DMS79 (cell line): ENCODE measurements around the gene IRX3.
"Not testable (repeated sequence)": the region's sequence is repeated elsewhere in the genome, so short reads cannot be mapped to it uniquely, and the experiment has no call there.

Source experiments
- DNase-seq: peaks from one replicate; lab custom pipeline; 2025; lab: John Stamatoyannopoulos, UW

The IRX3 gene

DNA sequence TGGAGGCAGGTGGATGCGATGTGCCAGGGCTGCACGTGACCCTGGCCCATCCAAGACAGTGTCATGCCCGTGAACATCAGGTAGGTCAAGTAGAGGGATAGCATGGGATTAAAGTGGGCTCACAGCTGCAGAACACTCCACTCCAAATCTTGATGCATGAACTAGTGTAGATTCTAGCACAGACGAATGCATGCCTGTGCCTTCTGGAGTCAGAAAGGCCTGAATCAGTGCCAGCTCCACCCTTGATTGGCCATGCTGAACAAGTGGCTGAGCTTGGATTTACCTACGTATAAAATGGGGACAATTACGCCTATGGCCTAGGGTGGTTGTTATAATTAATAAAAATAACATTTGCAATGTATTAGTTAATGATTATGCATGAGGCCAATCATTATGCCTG lies 10.6 kb downstream of the IRX3 start:
- DNase-seq = peak; percentile 70

GRCh38 chr16:54273566-54273965 lies 13.0 kb downstream of the IRX3 start:
- DNase-seq = no peak

GRCh38 chr16:54270711-54271110 lies 15.9 kb downstream of the IRX3 start:
- DNase-seq = no peak

DNA sequence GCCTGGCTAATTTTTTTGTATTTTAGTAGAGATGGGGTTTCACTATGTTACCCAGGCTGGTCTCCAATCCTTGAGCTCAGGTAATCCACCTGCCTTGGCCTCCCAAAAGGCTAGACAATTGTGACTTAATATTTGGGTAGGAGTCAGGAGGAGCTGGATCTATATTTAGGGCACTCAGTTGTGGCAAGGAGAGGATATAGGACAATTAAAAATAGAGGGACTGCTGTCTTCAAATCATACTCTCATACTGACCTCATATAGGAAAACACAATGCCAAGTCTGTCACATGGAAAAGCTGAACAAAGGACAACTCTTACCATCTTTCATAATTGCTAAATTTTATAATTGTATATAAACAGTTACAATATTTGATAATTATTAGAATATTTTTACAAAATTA lies 17.1 kb downstream of the IRX3 start:
- DNase-seq = no peak

GRCh38 chr16:54268766-54269165 lies 17.8 kb downstream of the IRX3 start:
- DNase-seq = no peak

DNA sequence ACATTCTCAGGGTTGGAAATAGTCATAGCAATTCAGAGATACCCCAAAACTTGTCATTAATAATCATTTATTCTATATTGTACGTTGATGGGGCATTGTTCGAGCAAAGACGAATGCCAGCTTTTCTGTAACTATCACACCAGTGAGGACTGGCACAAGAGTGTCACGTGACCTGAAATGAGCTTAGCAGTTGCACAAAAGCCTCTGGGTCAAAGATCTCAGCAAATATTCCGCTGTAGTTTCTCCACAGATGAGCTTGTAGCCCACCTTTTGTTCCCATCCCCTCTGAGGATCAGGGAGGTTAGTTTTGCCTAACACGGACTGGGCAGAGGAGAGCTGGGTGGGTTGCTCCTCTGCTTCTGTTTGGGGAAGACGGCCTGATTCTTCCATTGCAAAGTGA lies 18.2 kb downstream of the IRX3 start:
- DNase-seq = no peak

DNA sequence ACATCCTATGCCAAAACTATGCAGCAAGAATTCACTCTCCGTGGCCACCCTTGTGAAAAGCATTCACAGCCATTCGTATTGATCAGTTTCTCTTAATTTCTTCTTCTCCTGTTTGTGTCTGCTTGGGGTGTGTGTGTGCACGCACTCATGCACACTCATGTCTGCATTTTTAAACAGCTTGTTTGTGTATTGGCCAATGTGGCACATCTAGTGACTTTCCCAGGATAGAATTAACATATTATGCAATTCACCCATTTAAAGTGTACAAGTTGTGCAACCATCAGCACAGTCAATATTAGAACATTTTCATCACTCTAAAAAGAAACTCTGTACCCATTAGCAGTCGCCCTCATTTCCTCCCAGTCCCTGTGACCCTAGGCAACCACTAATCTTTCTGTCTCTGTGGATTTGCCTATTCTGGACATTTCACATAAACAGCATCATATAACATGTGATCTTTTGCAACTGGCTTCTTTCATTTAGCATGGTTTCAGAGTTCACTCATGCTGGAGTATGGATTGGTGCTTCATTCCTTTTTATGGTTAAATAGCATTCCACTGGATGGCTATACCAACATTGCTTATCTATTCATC lies 20.1 kb downstream of the IRX3 start:
- no peak for DNase-seq

- no peak for DNase-seq
Measured at GRCh38 chr16:54265575-54266107, 20.9 kb downstream of the IRX3 start.

GRCh38 chr16:54253118-54253517 lies 33.5 kb downstream of the IRX3 start:
- no peak for DNase-seq

DNA sequence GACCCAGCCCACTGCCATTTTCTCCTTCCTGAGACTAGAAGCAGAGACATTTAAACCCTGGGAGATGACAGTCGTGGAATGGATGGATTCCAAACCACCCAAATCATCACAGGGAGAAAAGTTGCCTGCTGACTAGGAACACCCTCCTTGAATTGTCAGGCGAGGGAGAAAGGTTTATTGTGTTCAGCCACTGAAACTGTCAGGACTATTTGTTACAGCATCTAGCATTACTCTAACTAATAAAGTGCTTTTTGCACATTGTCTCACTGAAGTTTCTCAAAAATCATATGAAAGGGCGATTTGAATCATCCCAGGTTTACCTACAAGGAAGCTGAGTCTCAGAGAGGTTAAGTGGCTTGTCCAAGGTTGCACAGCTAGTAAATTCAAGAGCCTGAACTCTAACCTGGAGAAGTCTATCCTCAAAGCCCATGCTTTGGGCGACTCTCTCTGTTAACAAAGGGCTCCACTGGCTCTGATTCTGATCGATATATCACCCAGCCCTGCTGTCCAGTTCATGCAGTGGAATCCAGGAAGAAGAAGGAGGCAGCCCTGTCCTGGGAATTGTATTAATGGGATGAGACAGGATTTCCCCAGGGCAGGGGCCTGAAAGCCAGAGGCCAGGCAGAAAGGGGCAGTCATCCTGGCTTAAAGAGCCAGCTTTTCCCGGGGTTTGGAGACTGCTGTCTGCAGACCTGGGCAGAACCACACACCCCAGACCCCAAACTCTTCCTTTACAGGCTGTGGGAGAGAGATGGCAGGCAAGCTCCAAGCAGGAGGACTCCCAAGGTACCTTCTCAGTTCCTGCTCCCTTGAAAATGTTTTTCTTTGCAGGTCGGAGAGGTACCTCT lies 37.5 kb downstream of the IRX3 start:
- DNase-seq = no peak

GRCh38 chr16:54247705-54248104 lies 38.9 kb downstream of the IRX3 start:
- not testable (repeated sequence) for DNase-seq

GRCh38 chr16:54246454-54246821 lies 40.1 kb downstream of the IRX3 start:
- DNase-seq = no peak

GRCh38 chr16:54245788-54246453 lies 40.7 kb downstream of the IRX3 start:
- no peak for DNase-seq

DNA sequence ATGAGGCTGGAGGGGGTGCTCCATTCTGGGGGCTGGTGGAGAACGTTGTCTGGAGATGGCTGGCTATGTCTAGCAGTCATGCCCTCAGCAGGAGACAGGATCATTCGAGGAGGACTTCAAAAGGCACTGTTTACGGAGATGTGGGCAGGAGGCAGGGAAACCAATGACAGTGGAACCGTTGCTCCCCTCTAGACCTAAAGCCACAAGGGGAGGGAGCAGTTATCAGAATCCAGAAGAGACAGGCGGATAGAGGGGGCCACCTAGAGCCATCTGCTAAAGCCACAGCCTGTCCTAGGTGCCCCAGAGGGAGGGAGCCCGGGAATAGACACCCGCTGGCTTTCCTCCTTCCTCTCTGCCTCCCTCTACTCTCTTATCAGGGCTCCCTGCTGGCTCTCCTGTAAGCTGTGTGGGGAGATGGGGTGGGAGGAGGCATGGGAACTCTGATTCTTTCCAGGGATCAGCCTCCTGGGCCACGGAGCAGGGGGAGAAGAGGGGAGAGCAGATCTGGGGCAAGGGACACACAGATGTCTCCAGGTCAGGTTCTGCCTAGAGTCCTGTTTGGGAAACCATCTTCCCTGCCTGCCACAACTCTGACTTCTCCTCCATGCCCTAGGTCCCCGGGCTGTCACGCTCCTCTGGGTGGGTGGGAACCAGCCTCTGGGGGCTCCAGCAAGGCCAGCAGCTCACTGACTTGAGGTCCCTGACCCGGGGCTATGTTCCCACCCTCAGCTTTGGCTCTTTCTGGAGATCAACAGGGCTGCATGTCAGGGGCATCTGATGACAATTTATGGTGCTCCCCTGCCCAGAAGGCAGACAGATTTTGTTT lies 42.3 kb downstream of the IRX3 start:
- no peak for DNase-seq

DNA sequence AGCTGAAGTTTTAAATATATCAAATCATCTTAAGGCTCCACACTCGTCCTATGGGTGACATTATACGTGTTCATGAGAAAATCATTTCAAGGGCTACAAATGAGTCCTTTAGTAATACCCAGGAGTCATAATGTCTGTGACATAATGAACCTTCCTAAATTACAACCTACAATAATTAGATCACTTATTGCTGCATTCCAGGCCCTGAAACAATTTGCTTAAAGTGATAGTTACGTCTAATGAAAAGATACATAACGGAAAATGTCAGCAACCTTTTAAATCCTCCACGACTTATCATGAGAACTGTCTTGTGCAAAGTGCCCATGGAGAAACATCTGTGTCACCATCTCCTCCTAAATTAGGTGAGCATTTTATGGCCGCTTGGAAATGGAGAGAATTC lies 43.4 kb downstream of the IRX3 start:
- DNase-seq = no peak

DNA sequence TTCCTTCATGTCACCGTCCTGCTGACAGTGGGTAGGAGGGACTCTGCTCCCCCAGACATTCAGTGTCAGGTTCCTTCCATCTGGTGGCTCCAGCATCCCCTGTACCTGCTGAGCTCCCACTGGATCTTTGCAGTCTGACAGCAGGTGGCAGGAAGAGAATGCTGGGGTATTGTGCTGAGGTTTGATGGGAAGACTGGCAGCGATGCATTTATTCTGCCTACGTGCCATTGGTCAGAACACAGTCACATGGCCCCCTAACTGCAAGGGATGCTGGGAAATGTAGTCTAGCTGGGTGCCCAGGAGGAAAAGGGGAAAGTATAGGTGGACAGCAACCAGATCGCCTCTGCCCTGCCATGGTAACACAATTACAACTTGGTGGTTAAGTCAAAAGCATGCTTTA lies 44.4 kb downstream of the IRX3 start:
- no peak for DNase-seq

DNA sequence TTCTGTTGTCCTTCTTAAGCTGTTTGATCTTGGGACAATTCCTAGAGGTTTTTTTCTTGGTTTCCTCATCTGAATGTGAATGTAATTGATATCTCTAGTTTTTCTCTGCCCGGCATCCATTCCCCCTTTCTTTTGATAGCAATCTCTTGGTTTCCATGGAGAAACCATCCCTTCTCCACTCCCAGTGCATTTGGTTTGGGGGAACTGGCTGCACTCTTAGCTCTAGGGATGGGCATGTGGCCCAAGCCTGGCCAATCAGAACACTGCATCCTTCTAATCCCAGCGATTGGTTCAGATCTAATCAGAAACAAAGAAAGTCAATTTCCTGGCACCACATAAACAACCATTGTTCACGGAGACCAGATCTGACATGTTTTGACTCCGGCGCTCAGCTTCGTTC lies 45.1 kb downstream of the IRX3 start:
- DNase-seq = no peak

- DNase-seq = no peak
Measured at GRCh38 chr16:54240271-54241129, 46.1 kb downstream of the IRX3 start.

DNA sequence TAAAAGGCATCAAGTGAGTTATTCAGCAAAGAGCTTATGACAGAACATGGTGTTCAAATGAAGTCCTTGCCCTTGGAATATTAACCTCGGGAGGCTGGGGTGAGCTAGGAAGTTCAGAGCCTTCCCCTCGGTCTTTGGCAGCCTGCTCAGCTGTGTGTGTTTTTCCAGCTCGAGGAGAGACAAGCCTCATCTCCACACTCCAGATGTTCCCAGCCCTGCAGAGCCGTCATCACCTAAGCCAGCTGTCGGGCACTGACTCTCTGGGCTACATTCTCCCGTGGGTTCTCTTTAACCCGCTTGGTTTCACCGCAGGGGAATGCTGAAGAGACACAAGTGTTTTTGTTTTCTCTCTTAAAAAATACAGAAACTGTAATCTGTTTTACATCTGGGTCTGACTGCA lies 47.1 kb downstream of the IRX3 start:
- DNase-seq = no peak

DNA sequence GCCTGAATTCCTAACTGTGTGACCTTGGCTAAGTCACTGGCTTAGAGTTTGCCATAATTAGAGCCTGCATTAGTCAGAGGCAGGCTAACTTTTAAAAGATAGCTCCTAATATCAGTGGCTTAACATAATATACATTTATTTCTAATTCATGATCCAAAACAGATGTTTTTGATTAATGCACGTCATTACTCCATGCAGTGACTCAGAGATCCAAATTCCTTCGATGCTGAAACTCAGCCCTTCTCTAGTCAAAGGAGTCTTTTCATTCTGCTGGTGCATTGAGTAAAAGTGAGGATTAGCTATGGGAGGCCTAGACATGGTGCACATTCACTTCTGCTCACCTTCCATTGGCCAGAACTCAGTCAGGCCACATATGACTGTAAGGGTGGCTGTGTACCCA lies 49.8 kb downstream of the IRX3 start:
- no peak for DNase-seq

DNA sequence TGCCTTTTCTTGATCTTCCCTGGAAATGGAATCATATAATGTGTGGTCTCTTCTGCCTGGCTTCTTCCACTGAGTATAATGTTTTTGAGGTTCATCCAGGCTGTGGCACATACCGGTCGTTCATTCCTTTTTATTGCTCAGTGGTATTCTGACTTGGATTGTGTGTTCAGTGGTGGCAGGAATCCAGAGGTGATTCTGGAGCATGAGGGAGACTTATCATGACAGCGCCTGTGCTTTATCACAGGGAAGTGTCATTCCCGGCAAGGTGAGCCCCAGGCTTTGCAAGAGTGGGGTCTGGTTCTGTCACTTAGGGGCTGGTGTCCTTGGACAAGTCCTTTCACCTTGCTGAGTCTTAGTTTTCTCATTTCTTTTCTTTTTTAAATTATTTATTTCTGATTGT lies 53.0 kb downstream of the IRX3 start:
- DNase-seq = no peak
